GM12892 (cell line): Measurements from ENCODE around the gene INTU. TPM values are rescaled to one million over a fixed set of nuclear protein-coding genes. Genes with fewer than 3 reads are reported as not detected.
A peak's percentile ranks its signal among the peaks of the same experiment; 100 is the strongest.
"Not testable (repeated sequence)": the region's sequence is repeated elsewhere in the genome, so short reads cannot be mapped to it uniquely, and the experiment has no call there.

Experiments used
- DNase-seq: peaks from one replicate; pipeline ENCODE4 v3.0.0; 2011; ENCODE audit not compliant: insufficient read length
- FAIRE-seq: peaks from 2 replicates; lab custom pipeline; 2011; peaks lifted over from hg19 to GRCh38; lab: Jason Lieb, UNC
- POLR2A ChIP-seq: IDR thresholded peaks from 2 replicates; pipeline ENCODE4 v1.6.1; 2011; ENCODE audit warnings: low read depth, low read length, control low read depth
- POLR2AphosphoS5 ChIP-seq: IDR thresholded peaks from 2 replicates; pipeline ENCODE4 v1.6.1; 2011; ENCODE audit warnings: low read depth, low read length, control low read depth
- TAF1 ChIP-seq: IDR thresholded peaks from 2 replicates; pipeline ENCODE4 v1.6.1; 2011; ENCODE audit warnings: low read depth, mild to moderate bottlenecking, control low read depth, low read length, borderline replicate concordance
- polyA plus RNA-seq: library from polyadenylated mRNA; unstranded; fragments of >200 nt; gene quantifications from one replicate; pipeline ENCODE4 v1.2.1, GENCODE V29; 2012; ENCODE audit warnings: missing spikeins, inconsistent platforms; ENCODE audit not compliant: missing spikeins

Gene INTU
- 0.15 TPM for polyA plus RNA-seq

DNA sequence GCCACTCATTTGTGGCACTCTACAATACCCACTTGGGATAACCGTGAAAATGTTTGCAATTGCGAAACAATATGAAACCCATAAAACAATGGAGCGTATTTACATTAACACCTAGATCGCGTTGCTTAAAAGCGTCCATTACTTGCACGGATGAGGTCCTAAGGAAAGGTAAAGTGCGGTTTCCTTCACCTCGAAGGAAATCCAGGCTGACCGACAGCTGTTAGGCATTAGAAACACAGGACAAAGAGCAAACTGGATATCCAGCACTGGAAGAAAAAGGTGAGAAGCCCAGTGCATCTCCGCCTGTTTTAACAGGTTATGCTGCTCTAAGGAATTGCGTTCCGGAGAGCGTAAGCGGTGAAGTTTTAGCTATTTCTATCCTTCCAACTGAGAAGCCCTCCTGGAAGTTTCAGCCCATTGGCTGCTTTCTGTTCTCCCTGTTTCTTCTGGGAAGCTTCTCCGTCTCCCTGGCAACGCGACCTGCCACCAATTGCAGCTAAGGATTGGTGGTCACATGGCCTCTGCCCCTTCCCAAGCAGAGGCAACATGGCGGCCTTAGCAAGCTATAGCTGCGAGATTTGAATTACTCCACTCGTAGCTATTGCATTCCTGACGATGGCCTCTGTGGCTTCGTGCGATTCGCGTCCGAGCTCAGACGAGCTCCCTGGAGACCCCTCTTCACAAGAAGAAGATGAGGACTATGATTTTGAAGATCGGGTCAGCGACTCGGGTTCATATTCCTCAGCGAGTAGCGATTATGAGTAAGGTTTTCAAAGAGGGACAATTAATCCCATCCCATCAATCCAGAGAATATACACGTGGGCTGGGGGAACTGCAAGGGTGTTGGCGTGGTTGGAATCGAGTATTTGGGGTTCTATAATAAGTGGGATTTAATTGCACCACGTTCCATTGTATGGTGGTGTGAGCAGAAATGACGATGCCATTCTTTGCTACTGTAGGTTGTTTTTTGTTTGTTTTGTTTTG is at the start of gene INTU:
Gene INTU, plus strand, starts transcription at position 538 of the 984 bp plus-strand sequence. Its CDS starts 78 bp downstream, at position 616.
- TF ChIP-seq TAF1 (no peak), POLR2A (no peak), POLR2AphosphoS5 (no peak)
- DNase-seq, result no peak
- FAIRE-seq, result peak; percentile 14

DNA sequence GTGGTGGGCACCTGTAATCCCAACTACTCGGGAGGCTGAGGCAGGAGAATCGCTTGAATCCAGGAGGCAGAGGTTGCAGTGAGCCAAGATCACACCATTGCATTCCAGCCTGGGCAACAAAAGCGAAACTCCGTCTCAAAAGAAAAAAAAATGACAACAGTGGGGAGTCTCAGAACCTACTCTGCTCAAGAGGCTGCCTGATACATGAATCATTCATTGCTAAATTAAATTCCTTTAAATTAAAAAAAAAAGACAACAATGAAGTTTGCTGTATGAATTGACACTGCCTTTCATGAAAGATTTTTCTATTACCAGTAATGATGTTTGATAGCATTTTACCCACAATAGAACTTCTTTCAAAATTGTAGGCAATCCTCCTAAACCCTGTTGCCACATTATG is 46.3 kb upstream of the INTU start:
- FAIRE-seq, DNase-seq: not testable (repeated sequence)

DNA sequence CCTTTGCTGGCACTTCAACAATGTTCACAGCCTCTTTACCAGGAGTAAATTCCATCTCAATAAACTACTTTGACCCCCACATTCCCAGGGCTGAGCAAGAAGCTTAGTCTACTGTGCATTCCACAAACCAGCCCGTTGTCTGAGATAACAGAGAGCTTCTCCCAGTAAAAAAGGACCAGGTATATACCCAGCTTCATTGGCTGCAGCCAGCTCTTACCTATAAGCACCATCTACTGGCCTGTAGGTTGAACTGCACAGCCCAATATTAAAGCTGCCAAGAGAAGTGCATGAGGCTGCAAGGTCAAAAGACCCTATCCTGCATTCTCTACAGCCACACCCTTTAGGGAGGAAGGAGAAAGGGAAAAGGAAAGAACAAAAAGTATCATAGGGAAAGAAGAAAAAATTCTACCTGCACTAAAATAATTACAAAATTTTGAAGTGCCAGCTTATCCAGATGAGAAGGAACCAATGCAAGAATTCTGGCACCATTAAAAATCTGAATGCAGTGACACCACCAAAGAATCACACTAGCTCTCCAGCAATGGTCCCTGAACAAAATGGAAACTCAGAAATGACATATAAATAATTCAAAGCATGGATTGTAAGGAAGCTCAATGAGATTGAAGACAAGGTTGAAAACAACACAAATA is 45.7 kb upstream of the INTU start:
- FAIRE-seq, result peak; percentile 88
- TF ChIP-seq POLR2A (no peak), TAF1 (no peak), POLR2AphosphoS5 (no peak)
- no peak for DNase-seq

DNA sequence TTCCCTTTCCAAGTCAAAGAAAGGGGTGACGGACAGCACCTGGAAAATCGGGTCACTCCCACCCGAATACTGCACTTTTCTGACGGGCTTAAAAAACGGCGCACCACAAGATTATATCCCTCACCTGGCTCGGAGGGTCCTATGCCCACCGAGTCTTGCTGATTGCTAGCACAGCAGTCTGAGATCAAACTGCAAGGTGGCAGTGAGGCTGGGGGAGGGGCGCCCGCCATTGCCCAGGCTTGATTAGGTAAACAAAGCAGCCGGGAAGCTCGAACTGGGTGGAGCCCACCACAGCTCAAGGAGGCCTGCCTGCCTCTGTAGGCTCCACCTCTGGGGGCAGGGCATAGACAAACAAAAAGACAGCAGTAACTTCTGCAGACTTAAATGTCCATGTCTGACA is 43.6 kb upstream of the INTU start:
- FAIRE-seq, DNase-seq: not testable (repeated sequence)

DNA sequence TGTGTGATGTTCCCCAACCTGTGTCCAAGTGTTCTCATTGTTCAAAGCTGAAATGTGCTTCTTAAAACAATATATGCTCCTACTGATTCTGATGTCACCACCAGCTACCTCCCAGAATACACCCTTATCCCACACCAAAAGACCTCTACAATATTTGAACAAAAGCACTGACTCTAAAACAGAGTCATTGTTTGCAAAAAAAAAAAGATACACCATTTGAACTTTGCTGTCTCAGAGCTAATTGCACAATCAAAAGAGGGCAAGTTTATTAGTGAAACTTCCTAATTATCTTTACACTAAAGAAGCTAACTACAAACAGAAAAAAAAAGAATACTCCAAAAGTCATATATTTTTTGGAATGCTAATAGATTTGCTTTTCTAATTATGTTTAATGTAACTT is 34.1 kb upstream of the INTU start:
- no peak for TF ChIP-seq POLR2A
- no peak for TF ChIP-seq TAF1
- TF ChIP-seq POLR2AphosphoS5, result no peak
- FAIRE-seq, result no peak
- no peak for DNase-seq

DNA sequence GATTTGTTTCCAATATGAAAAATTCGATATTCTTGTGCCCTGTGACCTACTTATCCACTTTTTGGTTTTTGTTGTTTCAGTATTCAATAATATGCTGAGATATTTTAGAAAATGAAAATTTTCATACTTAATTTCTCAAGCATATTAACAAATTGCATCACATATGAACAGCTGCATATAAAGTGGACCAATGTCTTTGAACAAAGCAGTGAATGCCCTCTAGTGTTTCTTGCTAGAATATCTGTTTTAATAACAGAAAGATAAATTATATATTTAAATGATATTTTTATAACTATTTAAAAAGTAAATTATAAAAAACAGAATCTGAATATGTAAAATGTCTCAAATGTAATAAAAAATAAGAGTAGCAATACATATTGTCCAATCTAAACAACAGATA is 31.7 kb upstream of the INTU start:
- no peak for TF ChIP-seq TAF1
- no peak for TF ChIP-seq POLR2AphosphoS5
- no peak for TF ChIP-seq POLR2A
- DNase-seq (no peak), FAIRE-seq (no peak)

DNA sequence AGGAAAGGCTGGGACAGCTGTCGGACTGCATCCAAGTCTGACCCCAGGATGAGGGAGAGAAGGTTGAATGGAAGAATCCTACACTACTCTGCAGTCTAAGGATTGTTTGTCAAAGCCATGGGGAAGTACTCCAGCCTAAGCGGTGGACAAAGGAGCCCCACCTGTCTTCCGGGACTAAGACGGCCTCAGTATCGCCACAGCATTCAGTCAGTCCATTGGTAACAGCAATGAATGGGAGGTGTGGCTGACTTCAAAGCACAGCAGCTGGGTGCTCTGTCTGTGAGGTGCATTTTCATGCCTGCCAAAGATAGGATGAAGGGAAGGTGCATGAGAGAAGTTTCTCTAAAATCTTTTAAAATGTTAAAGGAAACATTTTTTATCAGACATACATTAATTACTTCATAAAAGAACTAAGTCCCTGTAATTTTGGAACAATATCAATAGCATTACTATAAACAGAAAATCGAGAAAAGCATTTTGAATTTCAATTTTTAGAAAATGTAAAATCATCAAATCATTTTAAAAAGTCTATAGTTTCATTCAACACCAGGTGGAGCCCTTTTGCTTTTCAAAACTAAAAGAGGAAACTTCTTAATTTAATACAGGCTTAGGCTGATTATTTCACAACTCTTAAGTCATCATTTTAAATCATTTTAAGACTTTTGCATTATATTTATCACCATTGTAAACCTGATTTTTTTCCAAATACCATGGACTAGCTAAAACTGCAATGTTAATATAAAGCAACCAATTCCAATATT is 27.6 kb upstream of the INTU start:
- TF ChIP-seq POLR2AphosphoS5 (no peak), POLR2A (no peak), TAF1 (no peak)
- no peak for FAIRE-seq
- no peak for DNase-seq

DNA sequence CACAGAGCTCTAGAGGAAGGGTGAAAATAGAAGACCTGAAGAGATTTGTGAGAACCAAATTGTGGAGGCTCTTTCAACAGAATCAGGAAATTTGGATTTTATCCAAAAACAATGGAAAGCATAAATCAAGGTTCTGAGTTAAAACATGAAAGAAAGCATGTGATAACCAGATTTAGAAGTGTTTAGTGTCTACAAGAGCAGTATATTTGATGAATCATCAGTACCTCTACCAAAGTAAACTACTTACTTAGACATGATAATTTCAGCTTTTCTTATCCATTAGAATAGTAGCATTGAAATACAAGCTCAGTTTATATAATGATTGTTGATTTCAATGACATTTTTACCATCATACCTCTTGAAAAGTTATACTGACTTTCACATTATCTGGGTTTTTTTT is 25.9 kb upstream of the INTU start:
- TF ChIP-seq TAF1, result no peak
- no peak for TF ChIP-seq POLR2AphosphoS5
- TF ChIP-seq POLR2A, result no peak
- FAIRE-seq (no peak), DNase-seq (no peak)

DNA sequence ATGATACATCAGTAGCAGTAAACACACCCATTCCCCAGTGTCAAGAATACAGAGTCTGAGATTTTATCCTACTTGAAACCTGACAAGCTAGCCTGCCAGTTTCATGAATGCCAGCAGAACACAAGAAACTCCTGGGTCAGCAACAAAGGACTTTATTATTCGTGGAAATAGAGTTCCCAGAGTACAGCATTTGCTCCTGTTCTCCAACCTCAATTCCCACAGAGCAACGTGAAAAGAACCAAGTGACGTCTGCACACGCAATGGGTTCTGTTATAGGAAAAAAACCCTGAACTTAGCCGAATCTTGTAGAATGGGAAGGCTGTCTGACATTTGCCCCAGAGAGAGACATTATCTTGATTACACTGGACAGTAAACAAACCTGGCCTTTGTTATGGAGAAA is 23.3 kb upstream of the INTU start:
- no peak for DNase-seq
- TF ChIP-seq POLR2AphosphoS5, result no peak
- TF ChIP-seq POLR2A, result no peak
- no peak for TF ChIP-seq TAF1
- no peak for FAIRE-seq

DNA sequence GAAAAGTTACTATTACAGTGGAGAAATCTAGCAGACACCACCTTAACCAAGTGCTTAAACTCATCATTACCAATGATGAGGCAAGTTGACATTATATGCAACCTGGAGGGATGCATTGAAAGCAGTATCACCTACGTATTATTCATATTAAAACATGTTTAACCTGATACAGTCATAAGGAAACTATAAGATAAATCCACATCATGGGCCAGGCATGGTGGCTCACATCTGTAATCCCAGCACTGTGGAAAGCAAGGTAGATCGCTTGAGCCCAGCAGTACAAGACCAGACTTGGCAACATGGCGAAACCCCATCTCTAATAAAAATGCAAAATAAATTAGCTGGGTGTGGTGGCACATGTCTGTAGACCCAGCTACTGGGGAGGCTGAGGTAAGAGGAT is 22.3 kb upstream of the INTU start:
- DNase-seq (no peak), FAIRE-seq (no peak)
- TF ChIP-seq POLR2AphosphoS5, result no peak
- no peak for TF ChIP-seq TAF1
- no peak for TF ChIP-seq POLR2A

DNA sequence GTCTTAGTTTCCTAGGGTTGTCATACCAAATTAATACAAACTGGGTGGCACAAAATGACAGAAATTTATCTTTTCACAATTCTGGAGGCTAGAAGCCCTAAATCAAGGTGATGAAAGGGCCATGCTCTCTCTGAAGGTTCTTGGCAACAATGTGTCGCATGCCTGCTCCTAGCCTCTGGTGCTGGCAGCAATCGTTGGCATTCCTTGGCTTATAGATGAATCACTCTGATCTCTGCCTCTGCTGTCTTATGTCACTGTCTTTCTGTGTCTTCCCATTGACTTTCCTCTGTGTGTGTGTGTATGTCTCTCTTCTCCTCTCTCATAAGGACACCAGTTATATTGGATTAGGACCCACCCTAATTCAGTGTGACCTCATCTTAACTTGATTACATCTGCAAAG is 15.9 kb upstream of the INTU start:
- no peak for DNase-seq
- FAIRE-seq, result no peak
- TF ChIP-seq POLR2A (no peak), POLR2AphosphoS5 (no peak), TAF1 (no peak)

DNA sequence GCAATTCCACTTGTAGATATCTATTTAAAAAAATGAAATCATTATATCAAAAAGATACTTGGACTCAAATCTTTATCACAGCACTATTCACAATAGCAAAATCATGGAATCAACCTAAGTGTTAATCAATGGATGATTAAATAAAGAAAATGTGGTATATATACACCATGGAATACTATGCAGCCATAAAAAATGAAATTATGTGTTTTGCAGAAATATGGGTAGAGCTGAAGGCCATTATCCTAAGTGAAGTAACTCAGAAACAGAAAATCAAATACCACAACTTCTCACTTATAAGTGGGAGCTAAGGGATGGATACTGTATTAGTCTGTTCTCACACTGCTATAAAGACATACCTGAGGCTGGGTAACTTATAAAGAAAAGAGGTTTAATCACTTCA is 14.3 kb upstream of the INTU start:
- TF ChIP-seq TAF1, result no peak
- no peak for TF ChIP-seq POLR2AphosphoS5
- TF ChIP-seq POLR2A, result no peak
- DNase-seq (no peak), FAIRE-seq (no peak)

DNA sequence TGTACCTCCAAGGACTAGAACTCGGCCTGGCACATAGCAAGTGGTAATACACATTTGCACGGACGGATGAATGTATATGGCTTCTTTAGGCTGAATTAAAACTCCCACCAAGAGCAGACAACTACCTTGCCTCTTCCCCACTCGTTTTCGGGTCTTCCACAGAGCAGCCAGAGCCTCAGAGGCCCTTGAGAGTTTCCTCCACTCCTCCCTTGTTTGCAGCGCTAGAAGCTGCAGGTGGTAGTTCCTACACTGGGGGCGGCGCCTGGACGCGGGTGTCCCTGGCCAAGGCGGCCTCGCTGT is 10.2 kb upstream of the INTU start:
- no peak for DNase-seq
- no peak for FAIRE-seq
- TF ChIP-seq TAF1 (no peak), POLR2AphosphoS5 (no peak), POLR2A (no peak)
